PC-3 (cell line): ENCODE data around the gene C12orf60.

Experiments used
- EZH2 ChIP-seq: fragments of 300-600 bp; sonication (generic); IDR thresholded peaks from one replicate; pipeline ENCODE4 v1.6.1; 2017; ENCODE audit warnings: antibody characterized with exemption, mild to moderate bottlenecking, low read length; ENCODE audit not compliant: unreplicated experiment
- TF ChIP-seq, protein P1 (sequence below): fragments of 300-600 bp; sonication (generic); conservative IDR thresholded peaks from 2 replicates; pipeline ENCODE4 v1.5.1; 2017; ENCODE audit warnings: antibody characterized with exemption, low read depth, mild to moderate bottlenecking, low read length

DNA sequence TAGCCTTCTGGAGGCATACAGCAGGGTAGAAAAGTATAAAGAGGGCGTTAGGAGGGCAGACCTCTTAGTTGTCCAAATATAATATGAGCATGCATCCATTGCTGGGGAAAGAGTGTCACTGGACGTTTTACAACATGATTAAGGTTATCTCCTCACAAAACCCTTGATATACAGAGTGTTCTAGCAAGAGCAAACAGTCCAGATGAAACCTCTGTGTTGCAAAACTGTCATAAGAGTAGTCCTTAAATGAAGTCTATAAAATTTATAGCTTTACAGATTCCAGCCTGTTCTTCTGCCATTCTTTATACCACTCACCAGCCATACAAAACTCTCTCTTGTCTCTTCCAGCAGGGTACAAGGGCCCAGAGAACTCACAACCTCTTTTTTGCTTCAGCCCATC lies 21.9 kb upstream of the C12orf60 start:
- no peak for TF ChIP-seq EZH2
- TF ChIP-seq, protein P1, sequence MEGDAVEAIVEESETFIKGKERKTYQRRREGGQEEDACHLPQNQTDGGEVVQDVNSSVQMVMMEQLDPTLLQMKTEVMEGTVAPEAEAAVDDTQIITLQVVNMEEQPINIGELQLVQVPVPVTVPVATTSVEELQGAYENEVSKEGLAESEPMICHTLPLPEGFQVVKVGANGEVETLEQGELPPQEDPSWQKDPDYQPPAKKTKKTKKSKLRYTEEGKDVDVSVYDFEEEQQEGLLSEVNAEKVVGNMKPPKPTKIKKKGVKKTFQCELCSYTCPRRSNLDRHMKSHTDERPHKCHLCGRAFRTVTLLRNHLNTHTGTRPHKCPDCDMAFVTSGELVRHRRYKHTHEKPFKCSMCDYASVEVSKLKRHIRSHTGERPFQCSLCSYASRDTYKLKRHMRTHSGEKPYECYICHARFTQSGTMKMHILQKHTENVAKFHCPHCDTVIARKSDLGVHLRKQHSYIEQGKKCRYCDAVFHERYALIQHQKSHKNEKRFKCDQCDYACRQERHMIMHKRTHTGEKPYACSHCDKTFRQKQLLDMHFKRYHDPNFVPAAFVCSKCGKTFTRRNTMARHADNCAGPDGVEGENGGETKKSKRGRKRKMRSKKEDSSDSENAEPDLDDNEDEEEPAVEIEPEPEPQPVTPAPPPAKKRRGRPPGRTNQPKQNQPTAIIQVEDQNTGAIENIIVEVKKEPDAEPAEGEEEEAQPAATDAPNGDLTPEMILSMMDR: no peak
